Measurements from ENCODE around the gene FJX1.

GRCh38 chr11:35654711-35655110, 36.5 kb downstream of the FJX1 start:
- TF ChIP-seq CTCF (IDR thresholded peaks at IDR 0.05; ENCODE audit: poor library complexity): no peak
- TF ChIP-seq EZH2 (IDR thresholded peaks at IDR 0.05; ENCODE audit: borderline replicate concordance): no peak
